HCEC 1CT (cell line): ENCODE data around the gene TP63.

Experiments
- DNase-seq: peaks from one replicate; pipeline ENCODE4 v3.0.0-alpha.2; 2017

The TP63 gene

GRCh38 chr3:189786479-189787064 lies 155.4 kb downstream of the TP63 start:
- no peak for DNase-seq

- DNase-seq = no peak
Measured at GRCh38 chr3:189787191-189787590, 156.0 kb downstream of the TP63 start.

- peak; percentile 24 for DNase-seq
Measured at GRCh38 chr3:189787632-189788031, 156.4 kb downstream of the TP63 start.

- DNase-seq = no peak
Measured at GRCh38 chr3:189789432-189789831, 158.2 kb downstream of the TP63 start.

- DNase-seq = no peak
Measured at GRCh38 chr3:189790658-189791057, 159.5 kb downstream of the TP63 start.

- DNase-seq = no peak
Measured at GRCh38 chr3:189792046-189792929, 161.1 kb downstream of the TP63 start.

- DNase-seq = no peak
Measured at GRCh38 chr3:189794518-189794917, 163.3 kb downstream of the TP63 start.

GRCh38 chr3:189797103-189797750 lies 166.0 kb downstream of the TP63 start:
- no peak for DNase-seq

- no peak for DNase-seq
Measured at GRCh38 chr3:189799366-189799765, 168.2 kb downstream of the TP63 start.

GRCh38 chr3:189800436-189800835 lies 169.2 kb downstream of the TP63 start:
- no peak for DNase-seq

GRCh38 chr3:189803254-189803653 lies 172.1 kb downstream of the TP63 start:
- no peak for DNase-seq

GRCh38 chr3:189805375-189806067 lies 174.3 kb downstream of the TP63 start:
- DNase-seq = no peak

- no peak for DNase-seq
Measured at GRCh38 chr3:189806171-189806951, 175.2 kb downstream of the TP63 start.

- DNase-seq = no peak
Measured at GRCh38 chr3:189808246-189809007, 177.2 kb downstream of the TP63 start.

GRCh38 chr3:189809583-189809982 lies 178.4 kb downstream of the TP63 start:
- DNase-seq = no peak

GRCh38 chr3:189812806-189813465 lies 181.7 kb downstream of the TP63 start:
- DNase-seq = no peak

- DNase-seq = no peak
Measured at GRCh38 chr3:189813647-189814240, 182.6 kb downstream of the TP63 start.

- DNase-seq = no peak
Measured at GRCh38 chr3:189820365-189820720, 189.2 kb downstream of the TP63 start.

- no peak for DNase-seq
Measured at GRCh38 chr3:189821262-189821661, 190.1 kb downstream of the TP63 start.

GRCh38 chr3:189822726-189823125 lies 191.5 kb downstream of the TP63 start:
- no peak for DNase-seq
